GM12801 (cell line): ENCODE results near the gene COPS6.

Experiments used
- CTCF ChIP-seq: IDR thresholded peaks from one replicate; pipeline ENCODE4 v1.5.1; 2011; ENCODE audit warnings: control low read depth; ENCODE audit not compliant: insufficient read length; ENCODE audit errors: extremely low read depth

Gene COPS6

GRCh38 chr7:100069991-100070390, 18.8 kb upstream of the COPS6 start:
- TF ChIP-seq CTCF = no peak

GRCh38 chr7:100071018-100071723, 17.6 kb upstream of the COPS6 start:
- TF ChIP-seq CTCF = no peak

GRCh38 chr7:100072462-100072861, 16.3 kb upstream of the COPS6 start:
- TF ChIP-seq CTCF = no peak

GRCh38 chr7:100074841-100075240, 13.9 kb upstream of the COPS6 start:
- no peak for TF ChIP-seq CTCF

- TF ChIP-seq CTCF = no peak
Observed at GRCh38 chr7:100075418-100075817, 13.4 kb upstream of the COPS6 start.

- TF ChIP-seq CTCF = no peak
Observed at GRCh38 chr7:100077205-100077604, 11.6 kb upstream of the COPS6 start.

- TF ChIP-seq CTCF = no peak
Observed at GRCh38 chr7:100079024-100079560, 9.7 kb upstream of the COPS6 start.
